Inflammatory macrophage (primary cell): ENCODE measurements around the gene PRSS53.
"Not testable (repeated sequence)": the region's sequence is repeated elsewhere in the genome, so short reads cannot be mapped to it uniquely, and the experiment has no call there.

ENCODE experiments used
- DNase-seq, 2 donors: peaks; one replicate each; pipeline ENCODE4 v3.0.0-alpha.2; 2020 to 2022

PRSS53 gene

GRCh38 chr16:31117384-31118222 is 28.9 kb upstream of the PRSS53 start, which contains the start of gene KAT8:
TSS of gene KAT8 (plus strand) at chr16:31117664. CDS start at chr16:31117682, 18 bp downstream.
- DNase-seq: peak; percentile 99 to 100

DNA sequence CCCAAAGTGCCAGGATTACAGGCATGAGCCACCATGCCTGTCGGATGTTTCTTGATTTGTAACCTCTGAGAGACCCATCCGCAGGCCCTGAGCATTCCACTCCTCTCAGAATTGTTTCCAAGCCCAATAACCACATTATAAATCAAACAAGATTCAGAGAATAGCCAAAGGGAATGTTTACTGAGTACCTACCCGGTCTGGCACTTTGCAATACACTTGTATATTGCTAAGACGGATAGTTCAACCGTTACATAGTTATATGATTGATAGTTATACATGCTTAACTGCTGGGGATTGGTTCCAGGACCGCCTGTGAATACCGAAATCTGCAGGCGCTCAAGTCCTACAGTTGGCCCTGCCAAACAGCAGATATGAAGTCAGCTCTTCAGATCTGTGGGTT is 25.7 kb upstream of the PRSS53 start:
- no peak for DNase-seq

- DNase-seq: peak; percentile 88 to 92
These were observed 24.7 kb upstream of the PRSS53 start for GRCh38 chr16:31113121-31114120.

DNA sequence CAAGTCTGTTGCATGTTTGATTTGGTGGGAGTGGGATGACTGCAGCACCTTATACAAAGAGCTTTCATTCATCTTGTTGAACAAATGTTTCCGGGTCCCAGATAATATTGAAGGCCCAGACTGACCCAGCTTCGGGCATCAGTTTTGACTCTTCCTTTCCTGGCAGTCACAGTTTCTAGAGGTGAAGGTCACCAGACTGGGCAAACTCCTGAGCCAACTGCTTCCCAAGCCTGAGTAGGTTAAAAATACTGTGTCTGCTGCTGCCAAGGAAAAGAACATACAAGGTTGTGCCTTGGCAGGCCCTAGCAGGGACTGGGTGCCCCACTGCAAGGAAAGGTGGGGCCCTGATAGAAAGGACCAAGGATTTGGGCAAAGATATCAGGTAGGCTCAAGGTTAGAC is 24.0 kb upstream of the PRSS53 start:
- no peak for DNase-seq

GRCh38 chr16:31111881-31112466 is 23.2 kb upstream of the PRSS53 start:
- no peak for DNase-seq

DNA sequence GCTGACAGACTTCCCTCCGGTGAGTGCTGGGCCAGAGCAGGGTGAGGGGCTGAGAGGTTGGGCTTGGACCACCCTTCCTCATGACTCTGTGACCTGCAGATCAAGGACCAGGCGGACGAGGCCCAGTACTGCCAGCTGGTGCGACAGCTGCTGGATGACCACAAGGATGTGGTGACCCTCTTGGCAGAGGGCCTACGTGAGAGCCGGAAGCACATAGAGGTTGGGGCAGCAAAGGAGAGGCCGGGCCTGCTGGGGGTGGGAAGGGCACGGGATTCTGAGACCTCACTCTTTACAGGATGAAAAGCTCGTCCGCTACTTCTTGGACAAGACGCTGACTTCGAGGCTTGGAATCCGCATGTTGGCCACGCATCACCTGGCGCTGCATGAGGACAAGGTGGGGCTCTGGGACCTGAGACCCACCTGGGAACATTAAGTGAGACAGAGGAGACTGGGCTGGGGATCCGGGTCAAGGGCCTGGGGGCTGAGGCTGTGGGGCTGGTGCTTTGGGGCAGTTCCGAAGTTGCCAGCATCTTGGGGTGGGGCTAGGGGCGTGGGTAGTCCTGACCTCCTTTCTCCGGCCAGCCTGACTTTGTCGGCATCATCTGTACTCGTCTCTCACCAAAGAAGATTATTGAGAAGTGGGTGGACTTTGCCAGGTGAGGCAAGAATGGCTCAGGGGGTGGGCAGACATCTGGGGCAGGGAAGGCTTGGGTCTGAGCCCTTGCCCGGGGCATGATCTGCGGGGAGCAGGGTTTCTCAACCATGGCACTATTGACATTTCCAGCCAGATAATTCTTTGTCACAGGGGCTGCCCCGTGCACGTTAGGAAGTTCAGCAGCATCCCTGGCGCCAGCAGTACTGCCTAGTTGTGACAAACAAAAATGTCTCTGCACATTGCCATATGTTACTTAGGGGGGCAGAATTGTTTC is 21.6 kb upstream of the PRSS53 start:
- DNase-seq: no peak

GRCh38 chr16:31109622-31110021 is 20.9 kb upstream of the PRSS53 start:
- no peak for DNase-seq

- no peak for DNase-seq
These were observed 20.2 kb upstream of the PRSS53 start for GRCh38 chr16:31108794-31109558.

- DNase-seq: peak; percentile 77 to 89
These were observed 19.5 kb upstream of the PRSS53 start, which contains the start of gene BCKDK for GRCh38 chr16:31108035-31108793. TSS of gene BCKDK (plus strand) at chr16:31108386. CDS start at chr16:31109224, 838 bp downstream.

DNA sequence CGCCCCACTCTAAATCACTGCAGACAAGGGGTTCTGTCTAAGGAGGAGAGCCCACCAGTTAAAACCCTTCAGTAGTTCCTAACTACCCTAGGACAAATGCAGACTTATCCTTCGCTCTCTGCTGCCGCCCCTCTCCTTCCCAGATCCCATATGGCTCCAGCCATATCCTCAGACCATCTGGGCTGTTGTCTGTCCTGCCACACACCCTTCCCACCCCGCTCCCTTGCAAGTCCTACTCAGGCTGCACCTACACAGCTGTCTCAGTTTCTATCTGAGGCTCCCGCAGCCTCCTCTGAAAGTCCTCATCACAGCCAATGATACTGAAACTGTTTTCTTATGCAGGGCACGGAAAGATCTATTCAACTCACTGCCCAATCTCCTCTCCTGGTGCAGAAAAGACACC is 18.7 kb upstream of the PRSS53 start:
- no peak for DNase-seq

- no peak for DNase-seq
These were observed 18.0 kb upstream of the PRSS53 start for GRCh38 chr16:31106509-31107464.

DNA sequence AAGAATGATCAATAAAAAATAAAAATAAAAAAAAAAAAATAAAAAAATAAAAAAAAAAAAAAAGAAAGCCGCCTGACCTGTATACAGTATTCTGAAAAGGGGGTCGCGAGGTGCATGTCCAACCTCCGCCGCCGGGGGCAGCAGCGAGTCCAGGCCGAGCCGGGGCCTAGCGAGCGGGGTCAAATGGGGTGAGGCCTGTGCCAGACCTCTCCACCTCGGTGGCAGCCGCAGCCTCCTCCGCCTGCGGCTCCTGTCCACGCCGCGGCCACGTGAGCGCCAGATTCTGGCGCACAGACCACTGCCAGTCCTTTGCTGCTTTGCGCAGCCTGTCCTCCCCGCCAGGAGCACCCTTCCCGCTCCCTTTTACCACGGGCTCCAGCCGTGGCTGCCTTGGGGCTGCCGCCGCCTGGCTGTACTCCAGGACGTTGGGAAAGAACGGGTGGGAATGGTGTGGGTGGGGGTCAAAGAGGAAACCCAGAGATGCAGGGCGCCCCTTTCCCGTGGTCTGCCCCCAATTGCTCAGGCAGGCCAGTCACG is 17.0 kb upstream of the PRSS53 start:
- peak; percentile 82 to 84 for DNase-seq

- not testable (repeated sequence) for DNase-seq
These were observed 12.3 kb upstream of the PRSS53 start for GRCh38 chr16:31100876-31101641.

DNA sequence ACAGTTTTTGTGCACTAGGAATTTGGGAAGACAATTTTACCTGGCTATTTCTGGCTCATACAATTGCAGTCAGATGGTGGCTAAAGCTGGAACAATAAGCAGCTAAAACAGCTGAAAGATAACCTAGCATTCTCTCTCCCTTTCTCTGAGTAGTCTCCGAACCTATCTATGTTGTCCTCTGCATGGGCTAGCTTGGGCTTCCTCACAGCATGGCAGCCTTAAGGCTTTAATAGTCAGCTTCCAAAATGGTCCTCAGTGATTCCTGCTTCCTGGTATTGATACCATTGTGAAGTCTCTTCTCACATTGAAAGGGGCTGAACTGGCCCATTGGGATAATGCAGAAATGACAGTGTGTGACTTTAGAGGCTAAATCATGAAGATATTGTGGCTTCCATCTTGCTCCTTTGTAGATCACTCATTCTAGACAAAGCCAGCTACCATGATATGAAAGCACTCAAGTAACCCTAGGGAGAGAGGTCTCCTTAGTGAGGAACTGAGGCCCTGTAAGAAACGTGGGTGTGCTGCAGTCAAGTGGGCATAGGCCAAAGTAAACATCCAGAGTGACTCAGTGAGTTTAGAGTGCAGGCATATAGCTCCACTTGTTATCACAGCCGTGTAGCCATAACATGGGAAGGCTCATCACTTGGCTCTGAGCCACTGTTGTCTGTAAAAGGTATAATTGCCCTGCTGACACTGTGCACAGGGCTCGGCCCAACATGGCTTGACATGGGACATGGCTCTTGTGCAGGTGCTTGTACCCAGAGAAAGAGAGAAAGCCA is 11.3 kb upstream of the PRSS53 start:
- DNase-seq: peak in 1 of 2 donors; percentile 43

DNA sequence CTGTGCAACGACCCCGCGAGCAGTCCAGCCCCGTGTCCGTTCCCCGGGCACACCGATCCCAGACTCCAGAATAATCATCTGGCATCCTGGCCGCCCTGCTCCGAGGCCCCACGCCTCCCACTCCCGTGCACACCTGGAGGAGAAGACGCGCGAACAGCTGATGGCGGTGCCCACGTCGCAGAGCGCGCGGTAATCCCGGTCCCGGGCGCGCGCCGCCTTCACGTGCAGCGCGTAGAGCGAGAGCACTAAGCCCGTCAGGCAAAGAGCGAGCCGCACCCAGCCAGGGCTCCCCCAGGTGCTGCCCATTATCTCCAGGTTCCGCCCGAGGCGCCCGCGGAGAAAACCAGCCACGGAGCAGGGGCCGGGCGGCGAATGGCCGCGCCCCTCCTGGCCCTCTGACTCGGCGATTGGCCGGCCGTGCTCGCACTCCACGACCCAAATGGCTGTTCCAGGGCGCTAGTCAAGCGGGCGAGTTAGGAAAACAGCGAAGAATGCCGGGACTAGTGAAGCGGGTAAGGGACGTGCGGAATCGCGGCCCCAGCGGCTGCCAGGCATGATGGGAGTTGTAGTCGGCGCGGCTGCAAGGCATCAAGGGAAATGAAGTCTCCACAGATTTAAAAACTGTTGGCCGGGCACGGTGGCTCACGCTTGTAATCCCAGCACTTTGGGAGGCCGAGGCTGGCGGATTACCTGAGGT is 5.8 kb upstream of the PRSS53 start, which contains the start of gene VKORC1:
Gene VKORC1 (minus strand): TSS at position 374 of the 697 bp plus-strand sequence. CDS start 68 bp downstream, at position 306.
- peak; percentile 98 for DNase-seq

DNA sequence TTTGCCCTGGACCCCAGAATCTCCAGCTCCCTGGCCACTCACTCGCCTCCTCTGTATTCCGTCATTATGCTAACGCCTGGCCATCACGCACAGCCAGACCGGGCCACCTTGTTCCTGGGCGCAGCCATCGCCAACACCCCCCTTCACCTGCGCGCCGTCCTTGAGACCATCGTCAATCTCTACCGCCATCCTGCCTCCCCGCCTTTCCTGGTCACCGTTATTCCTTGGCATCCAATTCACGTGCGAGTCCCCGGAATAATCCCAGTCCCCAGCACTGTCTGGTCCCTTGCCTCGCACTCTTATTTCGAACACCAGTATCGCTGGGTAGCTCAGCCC is 5.3 kb upstream of the PRSS53 start:
- DNase-seq: no peak
